Kidney (tissue), 14 donors: ENCODE measurements around the gene DHRS7. TPM values are rescaled to one million over a fixed set of nuclear protein-coding genes. Genes with fewer than 3 reads are reported as not detected.

Experiments used
- DNase-seq, 5 donors: peaks; one replicate each; pipeline ENCODE4 v3.0.0-alpha.2; 2013 to 2020
- FAIRE-seq: peaks from 2 replicates; lab custom pipeline; 2012; peaks lifted over from hg19 to GRCh38; lab: Jason Lieb, UNC
- H3K27ac ChIP-seq, 2 donors: one replicate each; pipeline ENCODE4 v1.7.0; 2013; ENCODE audit warnings: low read depth in 2 of 2, low read length in 2 of 2, inconsistent platforms in 1 of 2
- H3K27me3 ChIP-seq: one replicate; pipeline ENCODE4 v1.7.1; 2013; ENCODE audit warnings: low read length, inconsistent platforms; ENCODE audit not compliant: control insufficient read depth, insufficient read depth
- H3K36me3 ChIP-seq, 3 donors: one replicate each; pipeline versions ENCODE4 v1.7.0 to v1.7.1; 2013; ENCODE audit warnings: low read length in 3 of 3, control low read depth in 1 of 3, inconsistent platforms in 1 of 3; ENCODE audit not compliant: insufficient read depth in 3 of 3, control insufficient read depth in 2 of 3
- H3K4me1 ChIP-seq, 3 donors: one replicate each; pipeline versions ENCODE4 v1.7.0 to v1.7.1; 2013; ENCODE audit warnings: low read length in 3 of 3, inconsistent platforms in 1 of 3, low read depth in 1 of 3; ENCODE audit not compliant: control insufficient read depth in 2 of 3, insufficient read depth in 2 of 3
- H3K4me3 ChIP-seq, 3 donors: one replicate each; pipeline versions ENCODE4 v1.7.0 to v1.8.1; 2013; ENCODE audit warnings: low read length in 3 of 3, control low read depth in 1 of 3, inconsistent platforms in 1 of 3
- H3K9ac ChIP-seq, 3 donors: one replicate each; pipeline versions ENCODE4 v1.7.0 to v1.7.1; 2013; ENCODE audit warnings: low read length in 3 of 3, control low read depth in 1 of 3, inconsistent platforms in 1 of 3
- H3K9me3 ChIP-seq, 3 donors: one replicate each; pipeline versions ENCODE4 v1.7.0 to v1.7.1; 2013; ENCODE audit warnings: low read length in 3 of 3, control low read depth in 1 of 3, inconsistent platforms in 1 of 3; ENCODE audit not compliant: control insufficient read depth in 2 of 3, insufficient read depth in 1 of 3
- intact Hi-C: fragments of 100-400 bp; cut with DNase I; formaldehyde crosslinking; loops from one replicate; pipeline ENCODE4 v1.11.1; 2022
- polyA plus RNA-seq: library from polyadenylated mRNA; stranded (reverse); fragments of 350-450 nt; fragmentation: Illumina TruSeq; extraction: RNeasy Lipid Tissue Mini Kit (QIAGEN cat#74804); gene quantifications from one replicate; pipeline ENCODE4 v1.2.3, GENCODE V29; 2014; ENCODE audit warnings: low read depth, low replicate concordance; ENCODE audit not compliant: insufficient read depth
- total RNA-seq: library from RNA; stranded (reverse); fragmentation: NEBNext Ultra II Directional; extraction: Animal tissue kit (Norgen Biotek cat#: 25700); gene quantifications from one replicate; pipeline ENCODE4 v1.2.1, GENCODE V29; 2021
- TF ChIP-seq, protein P1 (sequence below): IDR thresholded peaks from 3 replicates; pipeline ENCODE4 v1.5.1; 2012; ENCODE audit warnings: mild to moderate bottlenecking, moderate library complexity, borderline replicate concordance; ENCODE audit not compliant: insufficient read depth; ENCODE audit errors: extremely low read depth
- donor health status: control.
- donor health status: control.
- donor health status: control.
- donor health status: control.
- donor health status: control.
- donor health status: DM: yes; HTN: yes; CAD: no.
- donor health status: Normal renal cell carcinoma (clear cell type).

DHRS7 gene
- total and polyA plus RNA-seq, 2 donors from 2014 or later, result 93.7 to 128 TPM

DNA sequence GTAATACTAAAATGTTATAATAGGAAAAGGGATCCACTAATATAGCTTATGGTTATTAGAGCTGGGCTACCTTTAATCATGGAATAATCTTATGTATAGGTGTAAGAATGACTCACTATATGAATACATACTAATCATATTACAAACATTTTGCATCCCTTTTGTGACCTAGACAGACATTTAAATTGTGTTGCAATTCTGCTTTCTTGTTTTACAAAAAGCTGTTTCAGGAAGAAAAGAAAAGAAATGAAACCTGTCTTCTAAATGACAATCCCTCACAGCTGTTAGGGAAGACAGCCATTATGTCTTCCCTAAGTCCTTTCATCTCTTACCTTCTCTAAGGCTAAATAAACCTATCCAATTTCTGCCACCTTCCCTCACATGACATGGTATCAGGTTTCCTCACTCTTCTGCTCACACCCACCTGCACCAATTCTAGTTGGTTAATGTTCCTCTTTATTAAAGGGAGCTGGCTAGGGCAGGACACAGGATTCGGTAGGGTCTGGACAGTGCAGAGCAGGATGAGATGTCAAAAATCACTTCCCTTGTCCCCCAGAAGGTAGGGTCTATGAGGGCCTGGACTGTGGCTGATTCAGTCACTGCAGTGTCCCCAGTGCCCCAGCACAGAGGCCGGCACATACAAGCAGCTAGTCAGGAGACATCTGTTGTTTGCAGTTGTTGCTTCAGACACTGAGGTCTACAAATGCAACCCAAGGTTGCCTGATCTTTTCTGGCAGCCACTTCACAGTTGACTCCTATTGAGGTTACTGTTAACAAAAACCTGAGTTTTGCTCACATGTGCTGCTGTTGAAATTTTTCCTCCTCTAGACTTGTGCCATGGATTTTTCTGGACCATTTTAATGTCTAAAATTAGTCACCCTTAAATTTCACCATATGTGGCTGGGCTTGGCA lies 3.7 kb downstream of the DHRS7 start:
- intact Hi-C loops, result no loop called here
- no peak overlapping the region for H3K4me3 ChIP-seq
- no peak overlapping the region for H3K27ac ChIP-seq
- H3K36me3 ChIP-seq, result no peaks in the 10 kb centered on the region
- FAIRE-seq (no peak), DNase-seq (peak in 4 of 5 donors; percentile 34 to 70 (median 52))
- no peaks in the 10 kb centered on the region for H3K9me3 ChIP-seq
- no peaks in the 10 kb centered on the region for H3K27me3 ChIP-seq
- TF ChIP-seq, protein P1, sequence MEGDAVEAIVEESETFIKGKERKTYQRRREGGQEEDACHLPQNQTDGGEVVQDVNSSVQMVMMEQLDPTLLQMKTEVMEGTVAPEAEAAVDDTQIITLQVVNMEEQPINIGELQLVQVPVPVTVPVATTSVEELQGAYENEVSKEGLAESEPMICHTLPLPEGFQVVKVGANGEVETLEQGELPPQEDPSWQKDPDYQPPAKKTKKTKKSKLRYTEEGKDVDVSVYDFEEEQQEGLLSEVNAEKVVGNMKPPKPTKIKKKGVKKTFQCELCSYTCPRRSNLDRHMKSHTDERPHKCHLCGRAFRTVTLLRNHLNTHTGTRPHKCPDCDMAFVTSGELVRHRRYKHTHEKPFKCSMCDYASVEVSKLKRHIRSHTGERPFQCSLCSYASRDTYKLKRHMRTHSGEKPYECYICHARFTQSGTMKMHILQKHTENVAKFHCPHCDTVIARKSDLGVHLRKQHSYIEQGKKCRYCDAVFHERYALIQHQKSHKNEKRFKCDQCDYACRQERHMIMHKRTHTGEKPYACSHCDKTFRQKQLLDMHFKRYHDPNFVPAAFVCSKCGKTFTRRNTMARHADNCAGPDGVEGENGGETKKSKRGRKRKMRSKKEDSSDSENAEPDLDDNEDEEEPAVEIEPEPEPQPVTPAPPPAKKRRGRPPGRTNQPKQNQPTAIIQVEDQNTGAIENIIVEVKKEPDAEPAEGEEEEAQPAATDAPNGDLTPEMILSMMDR, result no peak
- no peak overlapping the region for H3K9ac ChIP-seq
- H3K4me1 ChIP-seq, result peaks cover 0 to 10% (median 5%) of the 10 kb centered on the region in 3 donors

- TF ChIP-seq, protein P1, result no peak
- Histone ChIP-seq H3K9ac (no peak overlapping the region), H3K4me1 (peaks cover 0 to 7% (median 5%) of the 10 kb centered on the region in 3 donors), H3K4me3 (no peak overlapping the region), H3K9me3 (no peaks in the 10 kb centered on the region), H3K27ac (no peak overlapping the region), H3K36me3 (no peaks in the 10 kb centered on the region), H3K27me3 (no peaks in the 10 kb centered on the region)
- DNase-seq, result no peak
- intact Hi-C loops, result no loop called here
- no peak for FAIRE-seq
Observed at GRCh38 chr14:60160422-60160821, 4.8 kb downstream of the DHRS7 start.

- Histone ChIP-seq H3K27ac (no peak overlapping the region), H3K4me1 (peaks cover 0 to 5% (median 5%) of the 10 kb centered on the region in 3 donors), H3K4me3 (no peak overlapping the region), H3K27me3 (no peaks in the 10 kb centered on the region), H3K36me3 (peaks cover 2 to 4% (median 3%) of the 10 kb centered on the region in 3 donors), H3K9me3 (no peaks in the 10 kb centered on the region), H3K9ac (no peak overlapping the region)
- intact Hi-C loops, result no loop called here
- DNase-seq (no peak), FAIRE-seq (no peak)
- TF ChIP-seq, protein P1, result no peak
Observed at GRCh38 chr14:60154671-60155070, 10.5 kb downstream of the DHRS7 start.
